C4-2B (cell line): ENCODE data around the gene TMEM161A.

Experiments
- ZFX ChIP-seq: fragments of 450-650 bp; IDR thresholded peaks from 2 replicates; pipeline ENCODE4 v1.6.1; 2017
- TF ChIP-seq, protein P1 (sequence below): fragments of 450-650 bp; conservative IDR thresholded peaks from 2 replicates; pipeline ENCODE4 v1.5.1; 2017; ENCODE audit warnings: mild to moderate bottlenecking

GRCh38 chr19:19157808-19158207, 19.5 kb upstream of the TMEM161A start:
- TF ChIP-seq, protein P1, sequence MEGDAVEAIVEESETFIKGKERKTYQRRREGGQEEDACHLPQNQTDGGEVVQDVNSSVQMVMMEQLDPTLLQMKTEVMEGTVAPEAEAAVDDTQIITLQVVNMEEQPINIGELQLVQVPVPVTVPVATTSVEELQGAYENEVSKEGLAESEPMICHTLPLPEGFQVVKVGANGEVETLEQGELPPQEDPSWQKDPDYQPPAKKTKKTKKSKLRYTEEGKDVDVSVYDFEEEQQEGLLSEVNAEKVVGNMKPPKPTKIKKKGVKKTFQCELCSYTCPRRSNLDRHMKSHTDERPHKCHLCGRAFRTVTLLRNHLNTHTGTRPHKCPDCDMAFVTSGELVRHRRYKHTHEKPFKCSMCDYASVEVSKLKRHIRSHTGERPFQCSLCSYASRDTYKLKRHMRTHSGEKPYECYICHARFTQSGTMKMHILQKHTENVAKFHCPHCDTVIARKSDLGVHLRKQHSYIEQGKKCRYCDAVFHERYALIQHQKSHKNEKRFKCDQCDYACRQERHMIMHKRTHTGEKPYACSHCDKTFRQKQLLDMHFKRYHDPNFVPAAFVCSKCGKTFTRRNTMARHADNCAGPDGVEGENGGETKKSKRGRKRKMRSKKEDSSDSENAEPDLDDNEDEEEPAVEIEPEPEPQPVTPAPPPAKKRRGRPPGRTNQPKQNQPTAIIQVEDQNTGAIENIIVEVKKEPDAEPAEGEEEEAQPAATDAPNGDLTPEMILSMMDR = no peak
- no peak for TF ChIP-seq ZFX
